Stomach (tissue), 9 donors: ENCODE measurements around the gene MYF5. TPM values are rescaled to one million over a fixed set of nuclear protein-coding genes. Genes with fewer than 3 reads are reported as not detected.

Experiments used
- DNase-seq, 2 donors: peaks; one replicate each; pipeline versions ENCODE4 v3.0.0 to v3.0.0-alpha.2; 2013 to 2019
- H3K27ac ChIP-seq, 5 donors: fragments of 200-600 bp in 4 of 5; sonication (generic) in 4 of 5; one replicate each; pipeline ENCODE4 v1.5.1; 2013 to 2019; ENCODE audit warnings: mild to moderate bottlenecking in 1 of 5, moderate library complexity in 1 of 5
- H3K27me3 ChIP-seq, 3 donors: fragments of 200-600 bp; sonication (generic); one replicate each; pipeline ENCODE4 v1.5.1; 2017 to 2019; ENCODE audit warnings: mixed run types in 1 of 3
- H3K36me3 ChIP-seq, 4 donors: fragments of 200-600 bp; sonication (generic); 1 replicate in 3 of 4; 2 replicates in 1 of 4; pipeline ENCODE4 v1.5.1; 2016 to 2019
- H3K4me1 ChIP-seq, 4 donors: fragments of 200-600 bp; sonication (generic); one replicate each; pipeline ENCODE4 v1.5.1; 2016 to 2019
- H3K4me3 ChIP-seq, 4 donors: fragments of 200-600 bp; sonication (generic) in 3 of 4; one replicate each; pipeline ENCODE4 v1.5.1; 2016 to 2019; ENCODE audit warnings: mild to moderate bottlenecking in 1 of 4
- H3K9me3 ChIP-seq, 4 donors: fragments of 200-600 bp; sonication (generic); one replicate each; pipeline ENCODE4 v1.5.1; 2016 to 2019
- EP300 ChIP-seq: sonication (generic); formaldehyde crosslinking; IDR thresholded peaks from one replicate; pipeline ENCODE4 v1.6.1; 2017; ENCODE audit warnings: antibody characterized with exemption
- POLR2A ChIP-seq, 4 donors: fragments of 450-650 bp; IDR thresholded peaks; one replicate each; pipeline ENCODE4 v1.6.1; 2016; ENCODE audit warnings: antibody characterized with exemption in 4 of 4, control low read depth in 2 of 4, mild to moderate bottlenecking in 1 of 4, moderate library complexity in 1 of 4
- POLR2AphosphoS5 ChIP-seq, 3 donors: sonication (generic); formaldehyde crosslinking; IDR thresholded peaks; one replicate each; pipeline ENCODE4 v1.6.1; 2016; ENCODE audit warnings: antibody characterized with exemption in 3 of 3
- WGBS, 5 donors: extraction: QIAGEN DNeasy Blood & Tissue Kit in 3 of 5; methylation state at CpG; one replicate each; pipeline versions ENCODE4 v1.1.5 to v1.1.7; 2013 to 2018; 5-methylcytosine and 5-hydroxymethylcytosine counted together
- intact Hi-C: fragments of 100-400 bp; cut with DNase I; formaldehyde crosslinking; loops from one replicate; pipeline ENCODE4 v1.15.1; 2023; ENCODE audit warnings: low total_unique reads
- polyA plus RNA-seq, 3 donors: library from polyadenylated mRNA; stranded (reverse); fragments of 200-250 nt; gene quantifications; one replicate each; pipeline ENCODE4 v1.2.3, GENCODE V29; 2013
- total RNA-seq, 5 donors: library from RNA; depleted of rRNA; stranded (reverse); fragments of >200 nt; gene quantifications; one replicate each; pipeline versions ENCODE4 v1.1.0 to v1.2.3, GENCODE V29; 2014 to 2016
- TF ChIP-seq, protein P1 (sequence below), 7 experiments: fragments of 450-650 bp in 4 of 7; fragments of 200-600 bp in 3 of 7; sonication (generic) in 3 of 7; IDR thresholded peaks; one replicate each; pipeline ENCODE4 v1.5.1; 2016 to 2019; ENCODE audit warnings: antibody characterized with exemption in 7 of 7, control low read depth in 2 of 7, mild to moderate bottlenecking in 1 of 7
- donor health status: healthy with polysubstance abuse.
- donor health status: Bipolar disorder and iron deficiency.
- donor health status: healthy.

Gene MYF5
- total and polyA plus RNA-seq, 8 donors, result not detected

DNA sequence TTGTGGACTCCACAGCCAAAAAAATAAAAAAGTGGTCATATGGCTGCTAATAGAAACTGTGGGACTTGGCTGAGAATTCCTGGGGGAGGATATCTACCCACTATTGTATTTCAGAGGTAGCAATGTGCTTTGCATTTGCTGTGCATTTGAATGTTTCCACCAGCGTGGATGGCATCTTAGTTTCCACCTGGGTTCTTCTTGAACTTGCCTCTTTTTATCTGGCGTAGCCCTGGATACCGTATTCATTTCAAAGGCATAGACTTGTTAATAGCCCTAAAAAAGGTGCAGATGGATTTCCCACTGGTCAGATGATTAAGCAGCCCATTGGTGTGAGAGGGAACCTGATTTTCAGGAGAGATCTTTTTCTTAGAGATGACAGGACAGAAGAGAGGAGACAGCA, 1.9 kb upstream of the MYF5 start:
- 73 to 85% (median 79%) methylated on average over 3 of the region's 3 CpGs for WGBS, 5 donors
- peaks cover 0 to 60% (median 36%) of the 10 kb centered on the region in 3 donors for H3K27me3 ChIP-seq
- H3K36me3 ChIP-seq, result no peaks in the 10 kb centered on the region
- H3K4me1 ChIP-seq, result no peaks in the 10 kb centered on the region
- intact Hi-C loops, result no loop called here
- peaks cover 0 to 7% (median 3%) of the 10 kb centered on the region in 4 donors for H3K9me3 ChIP-seq
- no peak overlapping the region for H3K27ac ChIP-seq
- no peak overlapping the region for H3K4me3 ChIP-seq
- no peak for TF ChIP-seq EP300
- no peak for DNase-seq

DNA sequence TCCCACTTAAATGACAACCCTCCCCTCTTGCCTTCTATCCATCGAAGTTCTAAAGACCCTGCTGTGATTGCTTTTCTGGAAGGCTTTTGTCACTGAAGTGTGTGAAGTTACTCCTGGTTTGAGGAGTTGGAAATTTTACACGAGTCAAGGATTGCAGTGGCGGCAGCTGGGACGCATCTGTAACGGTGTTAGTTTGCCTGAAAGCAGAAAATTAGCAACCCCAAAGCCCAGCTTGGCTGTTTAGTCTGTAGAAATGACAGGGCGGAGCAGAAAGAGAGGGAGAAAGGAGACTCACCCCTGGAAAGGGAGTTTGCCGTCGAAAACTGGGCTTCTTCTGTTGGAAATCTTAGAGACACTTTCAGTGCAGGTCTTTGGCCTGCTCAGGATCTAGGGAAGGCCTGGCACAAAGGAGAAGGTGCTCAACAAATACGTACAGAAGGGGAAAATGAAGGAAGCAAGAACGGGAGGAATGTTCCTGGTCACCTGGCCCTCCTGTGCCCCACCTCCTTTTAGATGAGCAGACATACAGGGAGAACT, 931 bp upstream of the MYF5 start:
- Histone ChIP-seq H3K27ac (no peak overlapping the region), H3K9me3 (peaks cover 0 to 7% (median 3%) of the 10 kb centered on the region in 4 donors), H3K4me1 (no peaks in the 10 kb centered on the region), H3K4me3 (no peak overlapping the region), H3K27me3 (peaks cover 0 to 51% (median 36%) of the 10 kb centered on the region in 3 donors), H3K36me3 (no peaks in the 10 kb centered on the region)
- WGBS, 5 donors, result 47 to 65% (median 48%) methylated on average over 10 of the region's 10 CpGs
- intact Hi-C loops, result no loop called here
- no peak for DNase-seq
- TF ChIP-seq POLR2AphosphoS5 (IDR thresholded peaks at IDR 0.05) (no peak), EP300 (no peak), POLR2A (IDR thresholded peaks at IDR 0.05) (no peak)
- TF ChIP-seq, protein P1, sequence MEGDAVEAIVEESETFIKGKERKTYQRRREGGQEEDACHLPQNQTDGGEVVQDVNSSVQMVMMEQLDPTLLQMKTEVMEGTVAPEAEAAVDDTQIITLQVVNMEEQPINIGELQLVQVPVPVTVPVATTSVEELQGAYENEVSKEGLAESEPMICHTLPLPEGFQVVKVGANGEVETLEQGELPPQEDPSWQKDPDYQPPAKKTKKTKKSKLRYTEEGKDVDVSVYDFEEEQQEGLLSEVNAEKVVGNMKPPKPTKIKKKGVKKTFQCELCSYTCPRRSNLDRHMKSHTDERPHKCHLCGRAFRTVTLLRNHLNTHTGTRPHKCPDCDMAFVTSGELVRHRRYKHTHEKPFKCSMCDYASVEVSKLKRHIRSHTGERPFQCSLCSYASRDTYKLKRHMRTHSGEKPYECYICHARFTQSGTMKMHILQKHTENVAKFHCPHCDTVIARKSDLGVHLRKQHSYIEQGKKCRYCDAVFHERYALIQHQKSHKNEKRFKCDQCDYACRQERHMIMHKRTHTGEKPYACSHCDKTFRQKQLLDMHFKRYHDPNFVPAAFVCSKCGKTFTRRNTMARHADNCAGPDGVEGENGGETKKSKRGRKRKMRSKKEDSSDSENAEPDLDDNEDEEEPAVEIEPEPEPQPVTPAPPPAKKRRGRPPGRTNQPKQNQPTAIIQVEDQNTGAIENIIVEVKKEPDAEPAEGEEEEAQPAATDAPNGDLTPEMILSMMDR (IDR thresholded peaks at IDR 0.05), result no peak

DNA sequence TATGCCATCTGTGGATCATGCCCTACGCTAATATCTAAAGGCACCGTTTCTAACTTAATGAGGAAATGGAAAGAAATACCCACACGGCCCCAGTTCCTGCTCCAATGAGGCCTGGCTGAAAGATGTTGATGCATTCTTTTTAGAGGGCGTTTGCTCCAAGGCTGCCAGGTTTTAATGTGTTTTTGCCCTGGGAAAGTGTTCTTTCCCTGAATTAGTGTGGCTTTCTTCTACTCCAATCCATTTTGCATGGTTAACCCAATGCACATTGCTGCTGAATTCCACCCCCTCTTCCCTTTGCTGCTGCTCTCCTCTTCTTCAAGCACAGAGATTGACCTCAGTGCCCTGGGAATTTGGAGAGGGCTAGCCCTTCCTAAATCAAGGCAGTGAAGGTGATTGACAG, 1.1 kb downstream of the MYF5 start:
- Histone ChIP-seq H3K4me1 (peaks cover 0 to 10% (median 3%) of the 10 kb centered on the region in 4 donors), H3K4me3 (no peak overlapping the region), H3K27ac (no peak overlapping the region), H3K36me3 (no peaks in the 10 kb centered on the region), H3K27me3 (peaks cover 0 to 51% (median 36%) of the 10 kb centered on the region in 3 donors), H3K9me3 (peaks cover 0 to 7% (median 3%) of the 10 kb centered on the region in 4 donors)
- DNase-seq, result no peak
- TF ChIP-seq POLR2AphosphoS5 (IDR thresholded peaks at IDR 0.05) (no peak), EP300 (no peak), POLR2A (IDR thresholded peaks at IDR 0.05) (no peak)
- TF ChIP-seq, protein P1 (IDR thresholded peaks at IDR 0.05), result no peak
- intact Hi-C loops, result no loop called here
- 65 to 85% (median 70%) methylated on average over 4 of the region's 4 CpGs for WGBS, 5 donors

DNA sequence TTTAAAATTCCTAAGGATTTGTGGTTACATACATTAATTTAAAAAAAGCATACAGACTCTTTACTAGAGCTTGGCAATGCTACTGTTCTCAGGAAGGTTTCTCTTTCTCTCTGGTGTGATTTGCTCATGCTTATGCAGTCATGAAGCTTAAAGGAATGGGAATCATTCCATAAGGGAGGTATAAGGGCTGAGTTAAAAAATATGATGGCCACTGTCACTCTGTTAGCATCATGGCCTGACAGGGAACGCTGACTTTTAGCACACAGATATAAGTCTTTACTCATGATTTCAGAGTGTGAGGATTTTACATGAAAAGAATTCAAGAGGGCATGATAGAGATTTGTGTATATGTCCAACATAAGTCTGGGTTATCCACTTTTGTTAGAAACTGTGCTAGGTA, 3.8 kb downstream of the MYF5 start:
- Histone ChIP-seq H3K36me3 (no peaks in the 10 kb centered on the region), H3K27me3 (peaks cover 0 to 29% (median 17%) of the 10 kb centered on the region in 3 donors), H3K4me1 (peaks cover 0 to 10% (median 3%) of the 10 kb centered on the region in 4 donors), H3K9me3 (peaks cover 0 to 7% (median 3%) of the 10 kb centered on the region in 4 donors), H3K4me3 (no peak overlapping the region), H3K27ac (no peak overlapping the region)
- intact Hi-C loops, result no loop called here
- DNase-seq, result no peak
- 76 to 91% (median 83%) methylated on average over 1 of the region's 1 CpG for WGBS, 5 donors
- TF ChIP-seq, protein P1 (IDR thresholded peaks at IDR 0.05), result no peak
- TF ChIP-seq EP300 (no peak), POLR2AphosphoS5 (IDR thresholded peaks at IDR 0.05) (no peak), POLR2A (IDR thresholded peaks at IDR 0.05) (no peak)

DNA sequence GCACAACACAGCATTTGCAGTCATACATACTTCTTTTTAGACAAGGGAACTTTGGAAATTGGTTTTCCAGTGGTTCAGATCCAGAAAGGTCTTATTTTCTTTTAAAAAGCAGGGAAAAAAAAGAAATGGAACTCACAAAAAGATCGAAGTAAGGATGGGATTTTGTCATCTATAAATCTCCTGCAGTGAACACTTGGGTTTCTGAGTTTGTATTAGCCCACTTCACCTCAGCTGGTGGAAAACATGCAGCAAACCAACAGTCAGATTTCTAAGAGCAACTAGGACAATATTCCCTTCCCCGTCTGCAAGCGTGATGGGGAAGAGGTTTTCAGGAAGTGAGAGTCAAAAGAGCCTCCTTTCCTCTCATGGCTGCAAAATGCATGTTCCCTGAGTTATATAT, 4.6 kb downstream of the MYF5 start:
- TF ChIP-seq, protein P1 (IDR thresholded peaks at IDR 0.05), result no peak
- TF ChIP-seq POLR2AphosphoS5 (IDR thresholded peaks at IDR 0.05) (no peak), POLR2A (IDR thresholded peaks at IDR 0.05) (no peak), EP300 (no peak)
- intact Hi-C loops, result no loop called here
- peaks cover 0 to 10% (median 3%) of the 10 kb centered on the region in 4 donors for H3K4me1 ChIP-seq
- peaks cover 0 to 7% (median 3%) of the 10 kb centered on the region in 4 donors for H3K9me3 ChIP-seq
- no peak overlapping the region for H3K4me3 ChIP-seq
- 60 to 73% (median 69%) methylated on average over 3 of the region's 3 CpGs for WGBS, 5 donors
- no peak for DNase-seq
- peaks cover 0 to 21% (median 12%) of the 10 kb centered on the region in 3 donors for H3K27me3 ChIP-seq
- no peaks in the 10 kb centered on the region for H3K36me3 ChIP-seq
- H3K27ac ChIP-seq, result no peak overlapping the region
